ENCODE data around the gene KCNG2. TPM values are rescaled to one million over a fixed set of nuclear protein-coding genes. Genes with fewer than 3 reads are reported as not detected.

KCNG2 gene
- polyA plus RNA-seq, 1 donor, result 0.46 TPM

- DNase-seq (ENCODE audit: low read depth), result no peak
These were observed 86.7 kb downstream of the KCNG2 start for GRCh38 chr18:79884294-79884962.

- DNase-seq (ENCODE audit: low read depth), result no peak
These were observed 87.4 kb downstream of the KCNG2 start for GRCh38 chr18:79884963-79885728.

DNA sequence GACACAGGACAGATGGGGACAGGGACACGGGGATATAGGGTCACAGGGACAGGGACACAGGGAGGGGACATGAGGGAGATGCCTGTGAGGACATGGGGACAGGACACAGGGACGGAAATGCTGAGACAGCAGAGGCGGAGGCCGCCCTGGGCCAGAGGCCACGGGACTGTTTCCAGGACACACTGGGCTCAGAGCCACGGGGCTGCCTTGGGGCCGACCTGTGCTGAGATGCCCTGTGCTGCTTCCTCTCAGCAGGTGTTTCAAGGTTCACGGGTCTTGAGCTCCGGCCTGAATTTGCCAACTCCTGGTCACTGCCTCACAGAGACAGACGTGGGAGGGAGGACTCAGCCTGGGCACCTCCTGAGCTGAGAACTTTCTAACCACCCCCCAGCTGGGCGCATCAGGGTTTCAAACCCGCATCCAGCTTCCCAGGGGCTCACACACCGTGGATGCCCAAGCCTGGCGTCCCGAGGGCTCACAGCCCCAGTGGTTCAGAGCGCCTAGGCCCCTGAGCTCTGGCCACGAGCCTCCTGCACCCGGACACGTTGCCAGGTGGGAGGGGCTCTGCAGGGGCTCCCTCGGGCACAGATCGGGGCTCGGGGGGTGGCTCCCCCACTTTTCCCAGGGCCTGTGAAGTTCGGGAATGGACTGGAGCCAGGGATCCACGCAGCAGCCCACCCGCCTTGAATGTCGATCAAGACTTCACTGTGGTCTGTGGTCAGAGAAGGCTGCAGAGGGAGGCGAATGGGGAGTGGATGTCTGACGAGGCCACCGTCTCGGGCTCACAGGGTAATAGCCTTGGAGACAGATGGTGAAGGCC lies 89.7 kb downstream of the KCNG2 start:
- DNase-seq (ENCODE audit: low read depth), result no peak

GRCh38 chr18:79888016-79888415 lies 90.3 kb downstream of the KCNG2 start:
- DNase-seq (ENCODE audit: low read depth), result no peak

DNA sequence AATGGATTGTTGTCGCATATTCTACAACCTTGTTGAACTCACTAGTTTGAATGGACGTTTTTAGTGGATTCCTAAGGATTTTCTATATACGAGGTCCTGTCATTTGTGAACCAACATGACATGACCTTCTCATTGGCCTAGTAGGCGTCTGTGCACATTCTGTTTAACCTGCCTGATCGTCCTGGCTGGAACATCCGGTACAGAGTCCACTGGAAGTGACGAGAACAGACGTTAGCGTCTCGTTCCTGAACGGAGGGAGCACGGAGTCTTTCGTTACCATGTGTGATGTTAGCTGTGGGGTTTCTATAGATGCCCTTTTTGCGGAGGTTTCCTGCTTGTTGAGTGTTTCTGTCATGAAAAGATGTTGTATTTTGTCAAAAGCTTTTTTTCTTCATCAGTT lies 91.8 kb downstream of the KCNG2 start:
- no peak for DNase-seq (ENCODE audit: low read depth)

- no peak for DNase-seq (ENCODE audit: low read depth)
These were observed 92.9 kb downstream of the KCNG2 start for GRCh38 chr18:79890674-79891073.

GRCh38 chr18:79896738-79897137 lies 99.0 kb downstream of the KCNG2 start:
- no peak for DNase-seq (ENCODE audit: low read depth)

DNA sequence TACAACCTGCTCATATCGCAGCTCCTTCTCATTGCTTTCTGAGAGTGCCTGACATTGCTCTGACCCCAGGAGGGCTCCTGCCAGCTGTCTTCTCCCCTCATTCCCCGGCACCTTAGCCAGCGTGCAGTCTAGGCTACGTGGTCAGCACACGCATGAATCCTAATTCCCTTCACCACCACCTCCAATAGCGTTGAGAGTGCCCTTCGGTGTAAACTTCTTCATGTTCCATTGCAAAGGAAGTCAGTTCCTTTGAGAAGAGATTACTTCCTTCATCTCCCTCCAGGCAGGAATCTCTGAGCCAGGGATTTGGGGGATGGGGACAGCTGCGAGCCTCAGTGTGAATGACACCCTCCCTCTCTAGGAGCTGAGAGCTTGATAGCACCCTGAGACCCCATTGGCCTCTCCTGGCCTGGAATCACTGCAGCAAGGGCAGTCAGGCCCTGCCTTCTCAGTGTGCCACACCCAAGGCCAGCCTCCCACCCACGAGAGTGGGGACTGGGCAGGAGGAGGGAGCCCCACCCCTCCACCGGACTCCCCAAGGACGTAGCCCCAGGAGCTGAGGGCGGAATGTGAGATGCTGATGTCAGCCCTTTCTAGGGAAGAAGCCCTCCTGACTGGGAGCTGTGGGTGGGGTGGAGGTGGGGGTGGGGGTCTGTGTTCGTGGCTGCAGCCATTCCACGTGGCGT lies 100.3 kb downstream of the KCNG2 start:
- no peak for DNase-seq (ENCODE audit: low read depth)

DNA sequence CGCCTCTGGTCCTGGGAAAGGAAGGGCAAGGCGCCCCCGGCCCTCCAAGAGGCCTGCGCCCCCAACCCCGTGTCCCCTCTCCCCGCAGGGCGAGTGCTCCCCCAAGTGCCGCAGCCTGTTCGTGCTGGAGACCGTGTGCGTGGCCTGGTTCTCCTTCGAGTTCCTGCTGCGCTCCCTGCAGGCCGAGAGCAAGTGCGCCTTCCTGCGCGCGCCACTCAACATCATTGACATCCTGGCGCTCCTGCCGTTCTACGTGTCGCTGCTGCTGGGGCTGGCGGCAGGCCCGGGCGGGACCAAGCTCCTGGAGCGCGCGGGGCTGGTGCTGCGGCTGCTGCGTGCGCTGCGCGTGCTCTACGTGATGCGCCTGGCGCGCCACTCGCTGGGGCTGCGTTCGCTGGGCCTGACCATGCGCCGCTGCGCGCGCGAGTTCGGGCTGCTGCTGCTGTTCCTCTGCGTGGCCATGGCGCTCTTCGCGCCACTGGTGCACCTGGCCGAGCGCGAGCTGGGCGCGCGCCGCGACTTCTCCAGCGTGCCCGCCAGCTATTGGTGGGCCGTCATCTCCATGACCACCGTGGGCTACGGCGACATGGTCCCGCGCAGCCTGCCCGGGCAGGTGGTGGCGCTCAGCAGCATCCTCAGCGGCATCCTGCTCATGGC lies 101.3 kb downstream of the KCNG2 start:
- no peak for DNase-seq (ENCODE audit: low read depth)

GRCh38 chr18:79899609-79900445 lies 102.1 kb downstream of the KCNG2 start:
- DNase-seq (ENCODE audit: low read depth), result no peak

- no peak for DNase-seq (ENCODE audit: low read depth)
These were observed 103.2 kb downstream of the KCNG2 start for GRCh38 chr18:79900610-79901570.

GRCh38 chr18:79901665-79902064 lies 103.9 kb downstream of the KCNG2 start:
- no peak for DNase-seq (ENCODE audit: low read depth)

GRCh38 chr18:79902075-79902474 lies 104.3 kb downstream of the KCNG2 start:
- no peak for DNase-seq (ENCODE audit: low read depth)

- DNase-seq (ENCODE audit: low read depth), result no peak
These were observed 104.9 kb downstream of the KCNG2 start for GRCh38 chr18:79902640-79903039.

DNA sequence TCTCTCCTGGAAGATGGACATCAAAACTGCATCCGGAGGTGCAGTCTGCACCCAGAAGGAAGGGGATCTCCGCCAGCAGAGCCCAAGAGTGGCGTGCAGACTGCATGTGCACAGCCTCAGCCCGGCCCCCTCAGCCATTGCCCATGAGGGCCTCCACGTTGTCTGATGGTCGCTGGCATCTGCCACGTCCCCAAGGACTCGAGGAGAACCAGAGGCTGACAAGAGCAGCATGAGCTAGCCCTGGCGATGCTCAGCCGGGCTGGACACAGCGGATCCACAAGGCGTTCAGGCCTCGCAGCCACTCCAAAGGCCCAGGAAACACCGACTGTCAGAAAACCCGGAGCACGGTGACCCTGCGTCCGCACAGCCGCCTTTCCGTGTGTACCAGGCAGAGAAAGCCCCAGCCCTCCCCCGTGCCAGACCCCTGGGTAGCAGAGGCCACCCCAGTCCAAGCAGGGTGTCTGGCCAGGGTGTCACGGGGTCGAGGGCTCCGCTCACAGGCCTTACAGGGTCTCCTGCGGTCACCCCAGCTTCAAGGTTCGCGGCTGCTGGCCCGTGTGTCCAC lies 105.4 kb downstream of the KCNG2 start:
- no peak for DNase-seq (ENCODE audit: low read depth)

DNA sequence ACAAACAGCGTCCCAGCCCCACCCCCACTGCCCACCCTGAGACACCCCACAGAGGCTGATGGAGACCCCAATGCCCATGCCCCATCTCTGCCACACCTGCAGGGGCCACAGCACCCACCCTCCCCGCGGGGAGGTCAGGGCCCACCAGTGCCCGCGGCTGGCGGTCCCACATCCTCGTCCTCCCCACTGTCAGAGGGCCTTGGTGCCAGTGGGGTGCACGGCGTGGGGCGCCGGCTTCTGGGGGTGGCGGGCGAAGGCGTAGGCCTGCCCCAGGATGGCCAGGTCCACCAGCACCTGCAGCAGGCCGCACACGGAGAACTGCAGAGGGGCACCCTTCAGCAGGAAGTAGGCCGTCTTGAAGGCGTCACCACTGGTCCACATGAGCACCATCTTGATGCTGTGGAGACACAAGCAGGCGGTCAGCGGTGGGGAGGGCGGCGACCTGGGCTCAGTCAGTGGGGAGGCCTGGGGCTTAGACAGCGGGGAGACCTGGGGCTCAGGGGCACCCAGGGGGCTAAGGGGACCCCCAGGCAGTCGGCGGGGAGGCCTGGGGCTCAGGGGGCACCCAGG lies 106.1 kb downstream of the KCNG2 start:
- no peak for DNase-seq (ENCODE audit: low read depth)

GRCh38 chr18:79904357-79905147 lies 106.8 kb downstream of the KCNG2 start:
- no peak for DNase-seq (ENCODE audit: low read depth)

Data from forelimb muscle (tissue), 1 donor.